GM21390 (cell line): ENCODE results near the gene PCDHGA1.
"Not testable (repeated sequence)": the region's sequence is repeated elsewhere in the genome, so short reads cannot be mapped to it uniquely, and the experiment has no call there.

Experiments used
- ATAC-seq: cut with Tn5 transposase; IDR thresholded peaks from one replicate; pipeline ENCODE4 v1.9.1; 2021; ENCODE audit not compliant: unreplicated experiment

PCDHGA1 gene

DNA sequence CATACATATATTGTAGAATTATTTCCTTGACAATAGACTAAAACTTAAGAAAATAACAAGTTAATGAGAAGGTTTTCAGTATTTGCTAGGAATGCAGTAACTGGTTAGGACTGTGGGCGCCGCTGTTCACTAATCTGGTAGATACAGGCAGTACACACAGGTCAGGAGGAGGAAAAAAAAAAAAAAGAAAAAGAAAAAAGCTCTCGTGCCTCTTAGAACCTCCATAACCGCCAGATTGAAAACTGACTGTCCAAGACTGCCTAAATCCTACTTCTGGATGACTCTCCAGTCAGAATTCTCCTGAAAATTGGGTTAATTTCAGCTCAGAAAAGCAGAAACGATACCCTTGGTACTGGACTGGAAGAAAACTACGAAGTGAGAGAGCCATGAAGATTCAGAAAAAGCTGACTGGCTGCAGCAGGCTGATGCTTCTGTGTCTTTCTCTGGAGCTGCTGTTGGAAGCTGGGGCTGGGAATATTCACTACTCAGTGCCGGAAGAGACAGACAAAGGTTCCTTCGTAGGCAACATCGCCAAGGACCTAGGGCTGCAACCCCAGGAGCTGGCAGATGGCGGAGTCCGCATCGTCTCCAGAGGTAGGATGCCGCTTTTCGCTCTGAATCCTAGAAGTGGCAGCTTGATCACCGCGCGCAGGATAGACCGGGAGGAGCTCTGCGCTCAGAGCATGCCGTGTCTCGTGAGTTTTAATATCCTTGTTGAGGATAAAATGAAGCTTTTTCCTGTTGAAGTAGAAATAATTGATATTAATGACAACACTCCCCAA lies at the start of gene PCDHGA1:
PCDHGA1 (plus strand) TSS at position 216 of the 782 bp plus-strand sequence.
- no peak for ATAC-seq

DNA sequence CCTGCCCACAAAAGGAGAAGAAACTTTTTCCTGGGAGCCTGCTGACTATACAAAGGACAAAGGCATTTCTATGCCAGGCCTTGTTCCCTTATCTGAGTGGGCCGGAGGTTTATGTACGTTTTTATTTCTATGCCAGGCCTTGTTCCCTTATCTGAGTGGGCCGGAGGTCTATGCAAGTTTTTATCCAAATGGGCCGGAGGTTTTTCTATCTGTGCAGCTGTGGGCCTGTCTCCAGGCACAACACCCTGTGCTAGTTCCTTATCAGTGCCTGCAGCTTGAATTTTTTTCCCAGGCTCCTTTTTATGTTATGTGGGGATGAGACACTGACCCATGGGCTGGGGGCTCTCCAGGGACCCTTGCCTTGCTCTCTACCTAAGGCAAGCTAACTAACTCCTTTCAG lies 31.9 kb upstream of the PCDHGA1 start:
- no peak for ATAC-seq

DNA sequence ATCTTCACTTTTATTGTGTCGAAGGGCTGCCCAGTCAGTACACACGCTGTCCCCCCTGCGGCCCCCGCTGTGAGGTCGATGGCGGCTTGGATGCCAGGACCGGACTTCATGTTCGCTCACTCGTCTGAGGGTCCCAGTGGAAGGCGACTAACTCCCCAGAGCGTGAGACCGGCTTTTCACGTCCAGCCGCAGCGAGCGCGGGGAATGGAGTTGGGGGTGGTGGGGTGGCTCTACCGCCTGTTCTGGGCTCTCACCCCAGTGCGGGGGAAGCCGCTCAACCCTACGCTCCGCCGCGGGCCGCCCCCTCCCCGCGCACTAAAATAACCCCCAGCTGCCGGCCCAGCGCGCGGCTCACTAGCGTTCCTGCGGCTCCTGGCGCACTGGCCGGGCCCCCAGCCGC lies 26.6 kb upstream of the PCDHGA1 start, which contains the start of gene SLC25A2:
SLC25A2 (minus strand) TSS at position 294 of the 400 bp plus-strand sequence; CDS start at position 110, 184 bp downstream.
- no peak for ATAC-seq

DNA sequence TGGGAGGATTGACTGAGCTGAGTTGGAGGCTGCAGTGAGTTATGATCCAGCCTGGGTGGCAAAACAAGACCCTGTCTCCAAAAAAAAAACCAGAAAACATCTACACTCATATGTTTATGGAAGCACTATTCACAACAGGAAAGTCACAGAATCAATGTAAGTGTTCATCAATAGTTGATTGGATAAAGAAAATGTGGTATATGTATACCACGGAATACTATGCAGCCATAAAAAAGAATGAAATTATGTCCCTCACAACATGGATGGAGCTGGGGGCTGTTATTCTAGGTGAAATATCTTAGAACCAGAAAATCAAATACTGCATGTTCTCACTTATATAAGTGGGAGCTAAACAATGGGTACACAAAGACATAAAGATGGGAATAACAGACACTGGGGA lies 23.7 kb upstream of the PCDHGA1 start:
- ATAC-seq: no peak

DNA sequence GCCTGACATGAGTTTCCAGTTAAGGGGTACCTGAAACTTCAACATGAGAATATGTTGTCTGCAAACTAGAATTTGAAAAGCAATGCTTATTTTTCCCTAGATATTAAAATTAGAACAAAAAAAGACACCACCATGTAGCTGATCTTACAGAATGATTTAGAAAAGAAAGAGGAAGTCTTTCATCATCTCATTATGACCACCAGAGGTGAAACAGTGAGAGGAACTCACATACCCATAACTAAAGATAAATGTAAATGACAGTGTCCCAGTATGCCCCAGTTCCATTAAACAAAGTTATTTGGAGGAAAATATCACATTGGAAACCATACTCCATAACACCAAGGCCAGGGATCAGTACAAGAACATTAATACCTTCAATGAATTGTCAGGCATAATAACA lies 16.6 kb upstream of the PCDHGA1 start:
- no peak for ATAC-seq

DNA sequence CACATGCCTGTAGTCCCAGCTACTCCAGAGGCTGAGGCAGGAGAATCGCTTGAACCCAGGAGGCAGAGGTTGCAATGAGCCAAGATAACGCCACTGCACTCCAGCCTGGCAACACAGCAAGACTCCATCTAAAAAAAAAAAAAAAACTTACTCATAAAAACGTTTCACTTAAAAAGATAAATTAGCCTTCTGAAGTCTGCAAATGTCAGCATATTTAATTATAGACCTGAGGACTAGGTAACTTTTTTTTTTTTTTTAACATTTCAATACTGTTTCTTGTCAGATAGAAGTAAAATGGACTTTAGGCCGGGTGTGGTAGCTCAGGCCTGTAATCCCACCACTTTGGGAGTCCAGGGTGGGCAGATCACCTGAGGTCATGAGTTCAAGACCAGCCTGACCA lies 13.4 kb upstream of the PCDHGA1 start:
- not testable (repeated sequence) for ATAC-seq

DNA sequence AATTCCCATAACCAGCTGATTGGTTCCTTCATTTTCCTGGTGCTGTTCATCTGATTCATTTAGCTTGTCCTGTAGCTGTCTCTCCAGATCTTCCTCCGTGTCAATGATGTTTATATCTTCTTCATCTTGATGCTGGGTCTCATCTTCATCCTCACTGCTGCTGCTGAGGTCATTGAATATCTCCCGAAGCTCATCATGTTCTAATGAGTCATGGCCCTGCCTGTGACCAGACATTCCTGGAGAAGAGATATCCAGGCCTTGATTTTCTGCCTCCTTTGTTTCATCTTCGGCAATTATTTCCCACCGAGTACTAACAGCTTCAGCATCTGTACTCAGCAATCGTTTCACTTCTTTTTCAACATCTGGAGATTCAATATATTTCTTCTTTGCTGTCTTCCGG lies 11.1 kb upstream of the PCDHGA1 start:
- ATAC-seq: no peak

DNA sequence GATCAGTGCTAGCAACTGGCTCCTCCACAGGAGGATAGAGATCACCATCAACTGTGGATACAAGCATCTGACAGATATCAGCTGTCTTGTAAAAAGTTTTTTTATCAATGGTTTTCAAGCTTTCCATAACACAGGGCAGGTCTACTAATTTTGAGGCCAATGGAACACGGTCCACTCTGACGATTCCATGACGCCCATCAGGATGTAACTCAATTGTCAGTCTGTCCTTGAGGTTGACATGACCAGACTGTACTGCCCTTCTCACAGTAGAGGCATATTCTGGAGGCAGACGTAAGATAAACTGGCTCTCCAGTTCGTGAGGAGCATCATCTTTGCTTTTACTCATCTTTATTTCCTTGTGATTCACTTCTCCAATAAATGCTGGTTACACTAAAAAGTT lies 10.6 kb upstream of the PCDHGA1 start:
- ATAC-seq: no peak

DNA sequence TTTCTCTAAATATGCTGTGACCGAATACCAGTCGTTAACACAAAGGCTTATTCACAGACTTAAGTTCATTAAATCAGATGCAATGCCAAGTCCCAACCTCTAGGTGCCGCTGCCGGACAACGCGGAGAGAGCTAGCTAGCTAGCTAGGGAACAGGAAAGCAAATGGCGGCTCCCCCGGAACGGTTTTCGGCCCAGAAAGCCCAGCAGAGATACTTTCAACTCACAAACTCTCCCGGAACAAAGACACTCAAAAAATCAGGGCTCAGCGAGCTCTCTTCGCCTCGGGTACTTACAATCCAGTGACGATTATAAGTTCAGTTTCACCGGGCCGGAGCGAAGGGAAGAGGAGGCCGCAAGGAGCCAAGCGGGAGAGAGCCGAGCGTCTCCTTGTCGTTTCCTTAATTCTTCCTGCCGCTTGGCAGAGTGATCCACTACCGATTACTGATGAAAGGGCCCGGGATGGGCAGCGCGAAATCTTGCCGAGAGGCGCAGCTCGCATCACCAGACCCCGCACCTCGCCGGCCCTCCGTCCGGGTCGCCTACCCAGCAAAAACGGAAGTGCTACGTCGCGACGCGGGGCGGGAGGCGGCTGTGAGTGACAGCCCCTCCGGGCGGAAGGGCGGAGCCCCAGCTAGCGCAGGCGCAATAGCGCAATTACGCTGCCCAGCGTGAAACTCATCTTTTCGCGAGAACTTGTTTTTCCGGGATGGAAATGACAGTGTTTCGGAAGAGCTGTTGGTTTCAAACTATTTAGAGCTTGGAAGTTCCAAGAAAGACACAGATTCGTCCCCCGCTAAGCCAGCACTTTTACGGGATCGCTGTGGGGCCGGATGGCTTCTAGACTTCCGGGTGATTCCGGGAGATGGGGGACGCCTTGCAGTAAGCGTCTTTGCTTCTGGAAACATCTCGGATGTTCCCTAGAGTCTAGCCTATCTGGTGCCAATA lies 9.8 kb upstream of the PCDHGA1 start, which contains the start of gene TAF7:
TAF7 (minus strand) TSS at position 560 of the 945 bp plus-strand sequence. CDS start 740 bp downstream, outside the sequence.
- ATAC-seq: peak; percentile 93

DNA sequence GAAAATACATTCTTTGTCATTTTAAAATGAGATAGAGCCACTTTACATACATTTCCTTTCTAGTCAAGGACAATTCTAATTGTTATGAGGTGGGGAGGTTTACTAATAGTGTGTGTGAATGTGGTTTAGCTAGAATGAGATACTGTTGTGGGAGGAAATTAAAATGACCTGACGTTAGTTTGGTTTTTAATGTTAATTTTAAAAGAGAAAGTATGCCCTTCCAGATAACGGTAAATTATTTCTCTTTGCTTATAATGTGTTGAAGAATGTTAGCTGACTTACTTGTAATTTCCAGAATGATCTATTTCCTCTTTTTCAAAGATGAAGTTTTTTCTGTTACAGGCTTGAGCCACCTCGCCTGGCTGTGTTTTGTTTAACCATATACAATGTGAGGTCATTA lies 8.1 kb upstream of the PCDHGA1 start:
- ATAC-seq: no peak

DNA sequence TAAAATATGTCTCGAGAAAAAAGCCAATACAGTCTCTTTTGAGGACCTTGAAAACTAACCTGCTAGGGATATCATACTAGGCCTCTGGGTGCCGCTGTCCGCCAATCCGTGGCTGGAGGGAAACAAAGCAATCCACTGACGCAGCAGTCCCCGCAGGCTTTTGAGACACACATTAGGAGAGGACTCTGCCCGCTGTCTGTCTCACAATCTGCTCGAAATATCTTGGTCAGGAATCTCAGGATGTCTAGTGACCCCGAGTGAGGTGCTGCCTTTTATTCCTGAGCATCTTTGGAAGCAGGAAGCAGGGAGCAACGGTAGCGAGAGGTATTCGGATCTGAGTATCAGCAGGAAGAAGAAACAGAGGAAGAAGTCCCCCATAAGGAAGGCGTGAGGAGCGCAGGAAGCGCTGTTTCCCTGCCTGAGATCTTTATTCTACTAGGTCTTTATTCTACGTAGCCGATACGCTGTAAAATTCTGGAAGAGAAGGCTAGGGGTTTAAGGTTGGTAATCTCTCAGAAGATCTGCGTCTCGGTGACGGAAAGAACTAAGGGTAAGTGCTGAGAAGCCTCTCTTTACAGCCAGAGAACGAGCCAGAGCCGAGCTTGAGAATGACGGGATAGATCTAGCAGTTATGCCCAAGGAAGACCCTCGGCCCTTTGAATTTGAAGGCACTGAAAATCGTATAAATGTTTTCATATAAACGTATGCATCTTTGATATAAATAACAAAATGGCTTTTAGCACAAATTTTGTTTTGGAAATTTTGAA lies 4.0 kb upstream of the PCDHGA1 start:
- ATAC-seq: peak; percentile 89

DNA sequence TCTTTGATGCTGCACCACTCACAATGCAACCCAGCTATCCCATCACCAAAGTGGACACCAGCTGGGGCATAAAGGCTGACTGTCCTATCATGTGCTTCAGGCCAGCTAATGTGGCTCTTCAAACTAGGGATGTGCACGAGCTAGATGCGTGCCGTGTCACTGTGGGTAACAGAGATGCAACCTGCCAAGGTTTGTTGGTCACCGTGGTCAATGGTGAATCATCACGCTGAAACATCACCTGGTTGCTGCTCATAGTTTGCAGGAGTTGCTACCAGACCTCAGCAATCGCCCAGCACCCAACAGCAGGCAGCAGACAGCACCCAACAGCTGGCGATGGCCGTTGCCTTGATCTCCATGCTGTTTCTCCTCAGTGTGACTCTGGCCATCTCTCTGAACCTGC lies 2.1 kb upstream of the PCDHGA1 start:
- no peak for ATAC-seq

DNA sequence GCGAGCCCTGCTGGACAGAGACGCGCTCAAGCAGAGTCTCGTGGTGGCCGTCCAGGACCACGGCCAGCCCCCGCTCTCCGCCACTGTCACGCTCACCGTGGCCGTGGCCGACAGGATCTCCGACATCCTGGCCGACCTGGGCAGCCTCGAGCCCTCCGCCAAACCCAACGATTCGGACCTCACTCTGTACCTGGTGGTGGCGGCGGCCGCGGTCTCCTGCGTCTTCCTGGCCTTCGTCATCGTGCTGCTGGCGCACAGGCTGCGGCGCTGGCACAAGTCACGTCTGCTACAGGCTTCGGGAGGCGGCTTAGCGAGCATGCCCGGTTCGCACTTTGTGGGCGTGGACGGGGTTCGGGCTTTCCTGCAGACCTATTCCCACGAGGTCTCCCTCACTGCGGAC lies 2.3 kb downstream of the PCDHGA1 start:
- ATAC-seq: not testable (repeated sequence)

DNA sequence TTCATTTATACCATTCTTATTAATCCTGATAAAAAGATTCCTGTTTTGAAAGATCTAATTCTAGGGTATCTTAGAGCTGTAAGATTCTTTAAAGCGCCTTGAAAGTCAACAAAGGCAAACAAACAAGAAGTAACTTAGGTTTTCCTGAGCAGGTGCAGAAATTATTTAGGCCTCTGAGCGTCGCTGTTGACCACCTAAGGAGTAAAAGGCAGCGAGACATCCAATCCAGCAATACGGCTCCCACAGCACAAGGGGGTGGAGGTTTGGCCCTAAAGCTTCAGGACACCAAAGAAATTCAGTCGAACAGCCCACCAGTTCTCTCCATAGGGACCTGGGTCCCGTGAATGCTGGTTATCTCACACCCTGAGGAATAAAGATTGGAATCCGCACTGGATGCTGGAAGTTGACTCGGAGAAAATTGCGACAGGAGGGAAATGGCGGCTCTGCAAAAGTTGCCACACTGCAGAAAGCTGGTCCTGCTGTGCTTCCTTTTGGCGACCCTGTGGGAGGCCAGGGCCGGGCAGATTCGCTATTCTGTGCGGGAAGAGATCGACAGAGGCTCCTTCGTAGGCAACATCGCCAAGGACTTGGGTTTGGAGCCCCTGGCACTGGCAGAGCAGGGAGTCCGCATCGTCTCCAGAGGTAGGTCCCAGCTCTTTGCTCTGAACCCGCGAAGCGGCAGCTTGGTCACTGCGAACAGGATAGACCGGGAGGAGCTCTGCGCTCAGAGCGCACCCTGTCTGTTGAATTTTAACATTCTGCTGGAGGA lies 8.4 kb downstream of the PCDHGA1 start, which contains the start of gene PCDHGA2:
PCDHGA2 (plus strand) TSS at position 223 of the 769 bp plus-strand sequence.
- ATAC-seq: no peak

DNA sequence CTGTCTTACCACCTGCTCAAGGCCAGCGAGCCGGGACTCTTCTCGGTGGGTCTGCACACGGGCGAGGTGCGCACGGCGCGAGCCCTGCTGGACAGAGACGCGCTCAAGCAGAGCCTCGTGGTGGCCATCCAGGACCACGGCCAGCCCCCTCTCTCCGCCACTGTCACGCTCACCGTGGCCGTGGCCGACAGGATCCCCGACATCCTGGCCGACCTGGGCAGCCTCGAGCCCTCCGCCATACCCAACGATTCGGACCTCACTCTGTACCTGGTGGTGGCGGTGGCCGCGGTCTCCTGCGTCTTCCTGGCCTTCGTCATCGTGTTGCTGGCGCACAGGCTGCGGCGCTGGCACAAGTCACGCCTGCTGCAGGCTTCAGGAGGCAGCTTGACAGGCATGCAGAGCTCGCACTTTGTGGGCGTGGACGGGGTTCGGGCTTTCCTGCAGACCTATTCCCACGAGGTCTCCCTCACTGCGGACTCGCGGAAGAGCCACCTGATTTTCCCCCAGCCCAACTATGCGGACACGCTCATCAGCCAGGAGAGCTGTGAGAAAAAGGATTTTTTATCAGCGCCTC lies 10.6 kb downstream of the PCDHGA1 start:
- not testable (repeated sequence) for ATAC-seq

DNA sequence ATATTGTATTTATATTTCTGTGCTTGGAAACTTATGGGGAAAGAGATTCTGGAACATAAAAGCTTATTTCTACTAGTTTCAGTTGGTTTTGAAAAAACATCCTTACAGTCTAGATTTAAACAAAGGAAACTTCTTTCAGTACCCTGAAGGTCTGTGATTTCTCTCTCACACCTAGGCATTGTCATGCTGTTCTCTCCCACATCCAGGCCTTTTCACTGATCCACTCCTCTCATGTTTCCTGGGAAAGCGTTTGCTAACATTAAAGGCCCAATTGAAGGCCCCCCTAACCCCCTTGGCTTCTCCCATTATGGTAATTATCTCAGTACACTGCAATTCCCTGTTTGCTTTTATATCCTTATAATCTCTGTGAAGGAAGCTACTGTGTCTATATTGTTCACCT lies 12.5 kb downstream of the PCDHGA1 start:
- ATAC-seq: no peak

DNA sequence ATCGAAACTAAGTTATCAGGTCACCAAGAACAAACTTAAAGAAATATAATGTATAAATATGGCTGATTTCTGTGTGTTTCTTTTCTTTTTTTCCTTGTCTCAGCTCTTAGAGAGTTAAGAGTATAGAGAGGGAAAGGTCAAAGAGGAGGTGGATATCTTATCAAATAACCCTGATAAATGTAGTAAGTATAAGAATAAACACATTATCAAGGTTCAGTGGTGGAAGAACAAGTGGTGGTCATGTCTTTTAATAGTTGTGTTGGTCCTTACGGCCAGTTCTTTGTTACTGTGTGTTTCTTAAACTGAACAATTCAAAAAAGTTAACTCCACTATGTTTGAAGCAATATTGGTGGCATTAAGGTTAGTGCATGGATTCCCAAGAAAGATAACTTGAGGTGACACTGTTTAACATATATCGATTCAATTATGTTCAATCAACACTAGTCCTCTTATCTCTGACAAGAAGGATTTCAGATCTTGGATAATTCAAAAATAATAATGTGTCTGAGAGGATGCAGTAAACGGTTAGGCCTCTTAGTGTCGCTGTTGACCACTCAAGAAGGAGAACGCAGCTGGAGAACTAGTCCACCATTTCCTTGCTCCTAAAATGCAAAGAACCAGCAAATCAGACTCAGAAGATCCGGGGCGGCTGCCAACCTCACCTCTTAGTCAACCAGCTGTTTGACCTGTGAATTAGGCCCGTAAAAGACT lies 13.1 kb downstream of the PCDHGA1 start, which contains the start of gene PCDHGA3:
PCDHGA3 (plus strand) TSS at position 588 of the 711 bp plus-strand sequence. CDS start 205 bp downstream, outside the sequence.
- no peak for ATAC-seq

DNA sequence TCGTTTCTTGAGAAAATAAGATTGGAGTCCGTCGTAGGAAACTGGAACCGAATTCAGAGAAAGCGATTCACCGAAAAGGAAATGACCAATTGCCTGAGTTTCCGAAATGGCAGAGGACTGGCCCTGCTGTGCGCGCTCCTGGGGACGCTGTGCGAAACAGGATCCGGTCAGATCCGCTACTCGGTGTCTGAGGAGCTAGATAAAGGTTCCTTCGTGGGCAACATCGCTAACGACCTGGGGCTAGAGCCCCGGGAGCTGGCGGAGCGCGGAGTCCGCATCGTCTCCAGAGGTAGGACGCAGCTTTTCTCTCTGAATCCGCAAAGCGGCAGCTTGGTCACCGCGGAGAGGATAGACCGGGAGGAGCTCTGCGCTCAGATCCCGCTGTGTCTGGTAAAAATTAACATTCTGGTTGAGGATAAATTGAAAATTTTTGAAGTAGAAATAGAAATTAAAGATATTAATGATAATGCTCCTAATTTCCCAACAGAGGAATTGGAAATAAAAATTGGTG lies 13.7 kb downstream of the PCDHGA1 start:
- no peak for ATAC-seq

DNA sequence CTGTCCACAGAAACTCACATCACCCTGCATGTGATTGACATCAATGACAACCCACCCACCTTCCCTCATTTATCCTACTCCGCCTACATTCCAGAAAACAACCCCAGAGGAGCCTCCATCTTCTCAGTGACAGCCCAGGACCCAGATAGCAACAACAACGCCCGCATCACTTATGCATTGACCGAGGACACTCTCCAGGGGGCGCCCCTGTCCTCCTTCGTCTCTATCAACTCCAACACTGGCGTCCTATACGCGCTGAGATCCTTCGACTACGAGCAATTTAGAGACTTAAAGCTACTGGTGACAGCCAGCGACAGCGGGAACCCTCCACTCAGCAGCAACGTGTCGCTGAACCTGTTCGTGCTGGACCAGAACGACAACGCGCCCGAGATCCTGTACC lies 15.0 kb downstream of the PCDHGA1 start:
- ATAC-seq: no peak
